ENCODE data around the gene PSMD2. TPM values are rescaled to one million over a fixed set of nuclear protein-coding genes. Genes with fewer than 3 reads are reported as not detected.

PSMD2 gene
- total RNA-seq, 1 experiment from 2014 or later, result 359 TPM

GRCh38 chr3:184354121-184354728 is 55.2 kb downstream of the PSMD2 start (continued):
- TF ChIP-seq ATF2 (CRISPR knock-in tag; IDR thresholded peaks at IDR 0.05; ENCODE audit: borderline replicate concordance, low read depth), result no peak

DNA sequence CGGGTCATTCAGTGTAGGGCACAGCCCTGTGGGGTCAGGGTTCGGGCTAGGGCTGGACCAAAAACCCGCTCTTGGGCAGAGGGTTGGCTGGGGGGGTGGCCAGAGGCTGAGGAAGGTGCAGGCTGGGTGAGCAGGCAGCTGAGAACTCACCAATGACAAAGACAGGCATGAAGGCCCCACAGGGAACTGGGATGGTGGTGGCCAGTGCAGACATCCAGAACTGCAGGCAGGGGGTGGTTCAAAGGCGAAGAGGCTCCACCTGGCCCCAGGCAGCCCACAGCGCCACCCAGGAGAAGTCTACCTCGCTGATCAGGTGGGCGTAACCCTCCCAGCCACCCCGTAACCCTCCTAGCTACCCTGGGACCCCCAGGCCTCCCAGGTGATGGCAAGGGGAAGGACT is 55.7 kb downstream of the PSMD2 start:
- ATAC-seq (peak; percentile 7; the same call in 1 of the 2 replicates), DNase-seq (ENCODE audit: low spot score) (no peak)
- H3K9me3 Mint-ChIP-seq, result no peaks in the 10 kb centered on the region
- H3K4me1 Mint-ChIP-seq, result peaks cover 13% of the 10 kb centered on the region
- TF ChIP-seq SOX15 (CRISPR knock-in tag; IDR thresholded peaks at IDR 0.05) (no peak), NFYB (CRISPR knock-in tag; conservative IDR thresholded peaks at IDR 0.05; ENCODE audit: low read depth) (no peak), RORB (CRISPR knock-in tag; IDR thresholded peaks at IDR 0.05) (no peak), FOXP4 (CRISPR knock-in tag; IDR thresholded peaks at IDR 0.05) (no peak)
- peaks cover 17% of the 10 kb centered on the region for H3K36me3 Mint-ChIP-seq
- H3K4me3 Mint-ChIP-seq, result no peak overlapping the region
- CTCF ChIA-PET, result interaction anchor here (0.7 to 2.6 kb wide), 9 partner anchors 9 to 207 kb away, joined by 3 to 18 read pairs (median 4); partner anchors contain the start of gene EPHB3
- H3K27me3 Mint-ChIP-seq (ENCODE audit: low read depth), result no peaks in the 10 kb centered on the region
- H3K27ac Mint-ChIP-seq, result no peak overlapping the region
- POLR2A ChIA-PET, result no interaction called here

- ATAC-seq (no peak), DNase-seq (ENCODE audit: low spot score) (no peak)
- H3K27me3 Mint-ChIP-seq (ENCODE audit: low read depth), result 0 out of 2 replicates have a peak, but pooled peaks cover 1% of the 10 kb centered on the region
- ChIA-PET POLR2A (no interaction called here), CTCF (interaction anchor here (0.5 to 2.6 kb wide), 10 partner anchors 10 to 206 kb away, joined by 3 to 18 read pairs (median 4); partner anchors contain the start of gene EPHB3)
- peak overlapping the region; percentile 27; the same call in 1 of the 2 replicates for H3K27ac Mint-ChIP-seq
- H3K9me3 Mint-ChIP-seq, result no peaks in the 10 kb centered on the region
- TF ChIP-seq SMAD3 (CRISPR knock-in tag; IDR thresholded peaks at IDR 0.05; ENCODE audit: borderline replicate concordance) (no peak), ESRRA (CRISPR knock-in tag; IDR thresholded peaks at IDR 0.05; ENCODE audit: borderline replicate concordance) (no peak), ETV6 (CRISPR knock-in tag; IDR thresholded peaks at IDR 0.05) (no peak), SOX15 (CRISPR knock-in tag; IDR thresholded peaks at IDR 0.05) (no peak), NFATC4 (CRISPR knock-in tag; IDR thresholded peaks at IDR 0.05) (no peak), CBFB (CRISPR knock-in tag; IDR thresholded peaks at IDR 0.05; ENCODE audit: low read depth) (no peak), NR3C1 (CRISPR knock-in tag; conservative IDR thresholded peaks at IDR 0.05; ENCODE audit: low read depth) (no peak), JUN (CRISPR knock-in tag; IDR thresholded peaks at IDR 0.05) (no peak), FOXJ3 (CRISPR knock-in tag; IDR thresholded peaks at IDR 0.05; ENCODE audit: borderline replicate concordance) (no peak)
- TF ChIP-seq, protein P1, sequence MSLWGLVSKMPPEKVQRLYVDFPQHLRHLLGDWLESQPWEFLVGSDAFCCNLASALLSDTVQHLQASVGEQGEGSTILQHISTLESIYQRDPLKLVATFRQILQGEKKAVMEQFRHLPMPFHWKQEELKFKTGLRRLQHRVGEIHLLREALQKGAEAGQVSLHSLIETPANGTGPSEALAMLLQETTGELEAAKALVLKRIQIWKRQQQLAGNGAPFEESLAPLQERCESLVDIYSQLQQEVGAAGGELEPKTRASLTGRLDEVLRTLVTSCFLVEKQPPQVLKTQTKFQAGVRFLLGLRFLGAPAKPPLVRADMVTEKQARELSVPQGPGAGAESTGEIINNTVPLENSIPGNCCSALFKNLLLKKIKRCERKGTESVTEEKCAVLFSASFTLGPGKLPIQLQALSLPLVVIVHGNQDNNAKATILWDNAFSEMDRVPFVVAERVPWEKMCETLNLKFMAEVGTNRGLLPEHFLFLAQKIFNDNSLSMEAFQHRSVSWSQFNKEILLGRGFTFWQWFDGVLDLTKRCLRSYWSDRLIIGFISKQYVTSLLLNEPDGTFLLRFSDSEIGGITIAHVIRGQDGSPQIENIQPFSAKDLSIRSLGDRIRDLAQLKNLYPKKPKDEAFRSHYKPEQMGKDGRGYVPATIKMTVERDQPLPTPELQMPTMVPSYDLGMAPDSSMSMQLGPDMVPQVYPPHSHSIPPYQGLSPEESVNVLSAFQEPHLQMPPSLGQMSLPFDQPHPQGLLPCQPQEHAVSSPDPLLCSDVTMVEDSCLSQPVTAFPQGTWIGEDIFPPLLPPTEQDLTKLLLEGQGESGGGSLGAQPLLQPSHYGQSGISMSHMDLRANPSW (CRISPR knock-in tag; conservative IDR thresholded peaks at IDR 0.05; ENCODE audit: low read depth), result no peak
- H3K4me3 Mint-ChIP-seq, result no peak overlapping the region
- H3K36me3 Mint-ChIP-seq, result peaks cover 17% of the 10 kb centered on the region
- peaks cover 20% of the 10 kb centered on the region for H3K4me1 Mint-ChIP-seq
Observed at GRCh38 chr3:184355261-184356040, 56.4 kb downstream of the PSMD2 start.

Data from WTC11 (cell line).